ENCODE data around the gene PRDM16.
A peak's percentile ranks its signal among the peaks of the same experiment; 100 is the strongest.

Gene PRDM16

DNA sequence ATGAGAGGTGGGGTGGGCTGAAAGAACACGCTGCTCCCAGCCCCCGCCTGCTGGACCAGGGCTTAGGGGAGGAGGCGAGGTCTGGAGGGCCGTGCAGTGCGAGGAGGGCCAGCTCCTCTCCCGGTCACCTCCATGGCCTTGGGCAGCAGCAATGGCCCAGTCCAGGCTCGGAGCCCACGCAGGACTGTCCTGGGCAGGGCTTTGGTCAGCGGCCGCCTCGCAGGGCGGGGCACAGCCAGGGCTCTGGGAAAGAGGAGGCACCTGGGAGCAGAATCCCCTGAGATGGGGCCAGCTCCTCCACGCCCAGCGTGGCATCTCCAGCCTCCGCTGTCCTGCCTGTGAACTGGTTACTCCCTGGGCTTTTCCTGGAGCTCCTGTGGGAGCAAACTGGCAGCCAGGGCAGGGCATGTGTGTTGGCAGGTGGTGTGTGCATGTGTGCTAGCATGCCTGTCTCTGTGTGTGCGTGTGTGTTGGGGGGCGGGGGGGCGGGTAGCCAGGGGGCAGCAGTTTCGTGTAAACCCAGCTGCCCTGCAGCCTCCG, 412.9 kb downstream of the PRDM16 start:
- no peak for DNase-seq
- TF ChIP-seq POLR2A (IDR thresholded peaks at IDR 0.05; ENCODE audit: low read length) = no peak
- no peak for TF ChIP-seq GATA1 (IDR thresholded peaks at IDR 0.05; ENCODE audit: low read depth, low read length)

DNA sequence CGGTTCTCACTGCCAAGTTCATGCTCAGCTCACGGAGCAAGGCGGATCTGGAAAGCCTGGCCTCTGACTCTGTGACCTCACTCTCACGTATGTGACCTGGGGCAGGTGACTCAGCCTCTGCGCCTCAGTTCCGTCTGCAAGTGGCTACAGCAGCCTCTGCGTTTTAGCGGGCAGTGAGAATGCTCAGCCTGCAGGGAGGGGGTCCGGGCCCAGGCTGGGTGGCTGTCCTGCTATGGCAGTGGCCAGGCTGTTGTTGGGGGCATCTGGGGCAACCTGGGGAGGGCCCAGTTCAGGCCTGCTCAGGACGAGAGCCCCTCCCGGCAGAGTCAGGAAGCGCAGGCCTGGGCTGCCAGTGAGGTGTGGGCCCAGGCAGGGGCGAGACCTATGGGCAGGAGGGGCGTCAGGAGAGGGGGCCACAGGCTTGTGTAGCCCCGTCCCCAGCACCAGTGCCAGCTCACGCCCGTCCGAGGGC, 413.4 kb downstream of the PRDM16 start:
- DNase-seq = no peak
- TF ChIP-seq POLR2A (IDR thresholded peaks at IDR 0.05; ENCODE audit: low read length) (no peak), GATA1 (IDR thresholded peaks at IDR 0.05; ENCODE audit: low read depth, low read length) (no peak)

DNA sequence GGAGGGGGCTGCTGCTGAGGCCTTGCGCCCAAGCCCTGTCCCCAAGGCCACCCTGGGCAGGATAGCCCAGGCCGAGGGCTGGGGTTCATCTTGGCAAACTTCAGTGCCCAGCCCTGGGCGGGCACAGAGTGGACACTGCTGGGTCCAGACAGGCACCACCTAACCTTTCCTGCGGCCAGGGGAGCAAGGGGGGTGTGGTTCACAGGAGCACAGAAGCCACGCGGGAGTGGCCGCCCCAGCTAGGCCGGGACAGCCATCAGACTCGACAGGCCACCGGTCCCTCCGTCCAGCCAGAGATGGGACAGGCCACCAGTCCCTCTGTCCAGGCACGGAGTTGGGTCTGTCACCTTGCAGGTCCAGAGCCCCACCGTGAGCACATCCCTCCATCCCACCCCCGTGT, 414.4 kb downstream of the PRDM16 start:
- TF ChIP-seq GATA1 (IDR thresholded peaks at IDR 0.05; ENCODE audit: low read depth, low read length) = no peak
- no peak for TF ChIP-seq POLR2A (IDR thresholded peaks at IDR 0.05; ENCODE audit: low read length)
- DNase-seq = no peak

DNA sequence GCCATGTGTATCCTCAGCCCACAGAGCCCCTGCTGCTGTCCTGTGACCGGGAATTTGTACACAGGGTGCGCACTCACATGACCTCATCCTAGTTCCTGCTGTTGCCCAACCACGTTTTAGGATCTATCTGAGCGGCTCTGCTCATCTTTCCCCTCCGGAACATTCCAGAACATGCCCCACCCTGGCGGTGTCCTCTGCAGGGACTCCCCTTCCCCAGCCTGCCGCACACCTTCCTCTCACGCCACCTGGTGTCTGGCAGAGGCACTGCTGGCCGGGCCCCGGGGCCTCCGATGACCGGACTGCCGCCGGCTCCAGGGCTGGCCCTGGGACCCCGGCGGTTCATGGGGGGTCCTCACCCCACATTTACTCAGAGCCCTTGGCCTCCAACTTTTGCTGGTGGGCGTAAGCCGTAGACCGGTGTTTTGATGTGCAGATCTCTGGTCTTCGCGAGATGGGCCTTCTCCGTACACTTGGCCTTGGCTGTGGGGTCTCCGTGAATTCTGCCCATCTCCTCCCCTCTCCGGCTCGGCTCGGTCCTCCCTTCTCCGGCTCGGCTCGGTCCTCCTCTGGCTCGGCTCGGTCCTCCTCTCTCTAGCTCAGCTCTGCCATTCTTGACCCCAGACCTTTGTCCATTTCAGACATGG, 414.9 kb downstream of the PRDM16 start:
- peak in 1 of 2 experiments; percentile 39 for DNase-seq
- TF ChIP-seq POLR2A (IDR thresholded peaks at IDR 0.05; ENCODE audit: low read length) (no peak), GATA1 (IDR thresholded peaks at IDR 0.05; ENCODE audit: low read depth, low read length) (no peak)

DNA sequence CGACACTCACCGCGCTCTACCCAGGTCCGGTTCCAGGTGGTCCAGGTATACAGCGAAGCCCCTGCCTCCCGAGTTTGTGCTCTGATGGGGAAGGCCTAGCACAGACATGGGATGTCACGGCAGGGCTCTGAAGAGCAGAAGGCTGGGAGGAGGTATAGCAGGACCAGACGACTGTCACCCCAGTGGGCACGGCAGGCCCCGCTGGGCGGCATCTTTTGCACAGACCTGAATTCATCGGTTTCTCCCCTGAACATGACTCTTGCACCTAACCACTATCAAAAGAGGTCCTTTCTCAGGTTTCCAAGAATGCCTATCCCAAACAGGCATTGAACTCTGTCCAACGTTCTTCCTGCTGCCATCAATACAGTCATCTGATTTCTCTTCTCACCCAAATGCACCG, 416.0 kb downstream of the PRDM16 start:
- no peak for DNase-seq
- TF ChIP-seq POLR2A (IDR thresholded peaks at IDR 0.05; ENCODE audit: low read length) (no peak), GATA1 (IDR thresholded peaks at IDR 0.05; ENCODE audit: low read depth, low read length) (no peak)

All from erythroblast (primary cell).